ENCODE data around the gene ARHGEF38.

The ARHGEF38 gene
- total RNA-seq = 0 to 0.19 (median 0) reads per million in 3 donors

GRCh38 chr4:105551965-105552746 is at the start of gene ARHGEF38:
Gene ARHGEF38 (plus strand): TSS chr4:105552620. CDS start chr4:105552766, 146 bp downstream.
- H3K27ac ChIP-seq (ENCODE audit: insufficient read depth, low read length, poor library complexity, severe bottlenecking) = no peak within 1 kb of the TSS
- H3K36me3 ChIP-seq (ENCODE audit: control insufficient read depth, insufficient read depth, low read length) = no peaks in the 10 kb centered on the region
- H3K9me3 ChIP-seq (ENCODE audit: control insufficient read depth, low read length) = no peaks in the 10 kb centered on the region
- H3K4me1 ChIP-seq (ENCODE audit: control insufficient read depth, insufficient read depth, low read length, poor library complexity, severe bottlenecking) = no peaks in the 10 kb centered on the region
- H3K27me3 ChIP-seq (replicated peaks; ENCODE audit: control insufficient read depth, insufficient read depth, low read length, poor library complexity, severe bottlenecking) = no peaks in the 10 kb centered on the region
- H3K4me3 ChIP-seq (ENCODE audit: insufficient read depth, low read depth, low read length, poor library complexity, severe bottlenecking) = no peak within 1 kb of the TSS
- no peak for DNase-seq

- DNase-seq = no peak
- H3K4me1 ChIP-seq (ENCODE audit: control insufficient read depth, insufficient read depth, low read length, poor library complexity, severe bottlenecking) = no peaks in the 10 kb centered on the region
- no peaks in the 10 kb centered on the region for H3K9me3 ChIP-seq (ENCODE audit: control insufficient read depth, low read length)
- no peak overlapping the region for H3K4me3 ChIP-seq (ENCODE audit: insufficient read depth, low read depth, low read length, poor library complexity, severe bottlenecking)
- H3K27me3 ChIP-seq (replicated peaks; ENCODE audit: control insufficient read depth, insufficient read depth, low read length, poor library complexity, severe bottlenecking) = no peaks in the 10 kb centered on the region
- no peaks in the 10 kb centered on the region for H3K36me3 ChIP-seq (ENCODE audit: control insufficient read depth, insufficient read depth, low read length)
- H3K27ac ChIP-seq (ENCODE audit: insufficient read depth, low read length, poor library complexity, severe bottlenecking) = no peak overlapping the region
Observed at GRCh38 chr4:105503484-105503883, 48.9 kb upstream of the ARHGEF38 start.

- H3K4me3 ChIP-seq (ENCODE audit: insufficient read depth, low read depth, low read length, poor library complexity, severe bottlenecking) = no peak overlapping the region
- H3K9me3 ChIP-seq (ENCODE audit: control insufficient read depth, low read length) = no peaks in the 10 kb centered on the region
- no peak for DNase-seq
- H3K27me3 ChIP-seq (replicated peaks; ENCODE audit: control insufficient read depth, insufficient read depth, low read length, poor library complexity, severe bottlenecking) = no peaks in the 10 kb centered on the region
- H3K27ac ChIP-seq (ENCODE audit: insufficient read depth, low read length, poor library complexity, severe bottlenecking) = no peak overlapping the region
- no peaks in the 10 kb centered on the region for H3K36me3 ChIP-seq (ENCODE audit: control insufficient read depth, insufficient read depth, low read length)
- no peaks in the 10 kb centered on the region for H3K4me1 ChIP-seq (ENCODE audit: control insufficient read depth, insufficient read depth, low read length, poor library complexity, severe bottlenecking)
Observed at GRCh38 chr4:105504744-105505143, 47.7 kb upstream of the ARHGEF38 start.

GRCh38 chr4:105509291-105509690 is 43.1 kb upstream of the ARHGEF38 start:
- Histone ChIP-seq H3K9me3 (ENCODE audit: control insufficient read depth, low read length) (no peaks in the 10 kb centered on the region), H3K27ac (ENCODE audit: insufficient read depth, low read length, poor library complexity, severe bottlenecking) (no peak overlapping the region), H3K27me3 (replicated peaks; ENCODE audit: control insufficient read depth, insufficient read depth, low read length, poor library complexity, severe bottlenecking) (no peaks in the 10 kb centered on the region), H3K4me1 (ENCODE audit: control insufficient read depth, insufficient read depth, low read length, poor library complexity, severe bottlenecking) (no peaks in the 10 kb centered on the region), H3K4me3 (ENCODE audit: insufficient read depth, low read depth, low read length, poor library complexity, severe bottlenecking) (no peak overlapping the region), H3K36me3 (ENCODE audit: control insufficient read depth, insufficient read depth, low read length) (no peaks in the 10 kb centered on the region)
- no peak for DNase-seq

DNA sequence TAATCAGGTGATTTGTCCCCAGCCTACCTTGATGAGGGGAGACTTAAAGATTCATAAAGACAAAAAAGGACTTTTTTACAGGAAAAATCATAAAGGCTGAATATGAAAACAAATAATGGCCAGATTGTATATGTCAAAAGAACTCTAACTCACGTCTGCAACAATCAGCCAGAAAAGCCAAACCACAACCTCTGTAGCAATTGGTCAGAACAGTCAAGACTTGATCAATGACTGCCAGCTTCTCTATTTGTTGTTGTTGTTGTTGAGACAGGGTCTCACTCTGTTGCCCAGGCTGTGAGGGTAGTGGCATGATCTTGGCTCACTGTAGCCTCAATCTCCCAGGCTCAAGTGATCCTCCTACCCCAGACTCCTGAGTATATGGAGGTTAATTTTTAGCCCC is 42.7 kb upstream of the ARHGEF38 start:
- no peak overlapping the region for H3K4me3 ChIP-seq (ENCODE audit: insufficient read depth, low read depth, low read length, poor library complexity, severe bottlenecking)
- no peaks in the 10 kb centered on the region for H3K4me1 ChIP-seq (ENCODE audit: control insufficient read depth, insufficient read depth, low read length, poor library complexity, severe bottlenecking)
- no peak for DNase-seq
- H3K27ac ChIP-seq (ENCODE audit: insufficient read depth, low read length, poor library complexity, severe bottlenecking) = no peak overlapping the region
- H3K36me3 ChIP-seq (ENCODE audit: control insufficient read depth, insufficient read depth, low read length) = no peaks in the 10 kb centered on the region
- no peaks in the 10 kb centered on the region for H3K9me3 ChIP-seq (ENCODE audit: control insufficient read depth, low read length)
- H3K27me3 ChIP-seq (replicated peaks; ENCODE audit: control insufficient read depth, insufficient read depth, low read length, poor library complexity, severe bottlenecking) = no peaks in the 10 kb centered on the region

GRCh38 chr4:105510245-105510644 is 42.2 kb upstream of the ARHGEF38 start:
- H3K27me3 ChIP-seq (replicated peaks; ENCODE audit: control insufficient read depth, insufficient read depth, low read length, poor library complexity, severe bottlenecking) = no peaks in the 10 kb centered on the region
- no peak overlapping the region for H3K4me3 ChIP-seq (ENCODE audit: insufficient read depth, low read depth, low read length, poor library complexity, severe bottlenecking)
- H3K27ac ChIP-seq (ENCODE audit: insufficient read depth, low read length, poor library complexity, severe bottlenecking) = no peak overlapping the region
- H3K4me1 ChIP-seq (ENCODE audit: control insufficient read depth, insufficient read depth, low read length, poor library complexity, severe bottlenecking) = no peaks in the 10 kb centered on the region
- no peaks in the 10 kb centered on the region for H3K36me3 ChIP-seq (ENCODE audit: control insufficient read depth, insufficient read depth, low read length)
- no peak for DNase-seq
- no peaks in the 10 kb centered on the region for H3K9me3 ChIP-seq (ENCODE audit: control insufficient read depth, low read length)

DNA sequence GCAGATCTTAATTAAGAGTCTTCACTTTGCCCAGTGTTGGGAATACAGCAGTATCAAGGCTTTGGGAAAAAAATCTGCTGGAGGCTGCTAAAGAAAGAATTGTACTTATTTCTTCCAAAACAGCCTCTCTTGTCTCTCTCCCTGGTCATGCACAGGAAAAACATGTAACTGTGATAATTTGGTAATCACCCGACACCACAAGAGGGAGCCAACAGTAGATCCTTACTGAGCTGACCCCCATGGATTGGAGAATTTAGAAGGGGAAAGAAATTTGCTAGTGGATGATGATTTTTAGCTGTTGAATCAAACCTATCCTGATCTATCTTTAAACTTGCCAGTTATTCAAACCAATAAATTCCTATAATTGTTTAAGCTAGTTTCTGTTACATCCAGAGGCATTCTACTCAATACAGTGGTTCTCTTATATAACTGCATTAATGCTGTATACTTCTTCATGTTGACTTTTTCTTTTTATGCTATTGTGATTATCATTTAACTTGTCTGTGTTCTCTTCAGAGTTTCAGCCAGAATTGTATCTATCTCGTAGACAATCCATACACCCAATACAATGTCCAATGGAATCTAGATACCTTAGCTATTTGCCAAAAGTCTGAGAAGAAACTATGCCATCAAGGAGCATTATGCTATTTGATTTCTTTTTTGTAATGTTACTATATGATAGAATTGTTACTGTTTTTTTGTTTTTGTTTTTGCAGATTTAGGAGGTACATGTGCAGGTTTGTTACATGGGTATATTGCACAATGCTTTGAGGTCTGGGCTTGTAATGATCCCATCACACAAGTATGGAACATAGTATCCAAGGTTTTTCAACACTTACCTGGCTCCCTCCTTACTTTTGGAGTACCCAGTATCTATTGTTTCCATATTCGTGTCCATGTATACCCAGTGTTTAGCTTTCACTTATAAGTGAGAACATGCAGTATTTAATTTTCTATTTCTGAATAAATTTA is 31.3 kb upstream of the ARHGEF38 start:
- Histone ChIP-seq H3K27ac (ENCODE audit: insufficient read depth, low read length, poor library complexity, severe bottlenecking) (no peak overlapping the region), H3K27me3 (replicated peaks; ENCODE audit: control insufficient read depth, insufficient read depth, low read length, poor library complexity, severe bottlenecking) (peaks cover 2% of the 10 kb centered on the region), H3K9me3 (ENCODE audit: control insufficient read depth, low read length) (no peaks in the 10 kb centered on the region), H3K4me1 (ENCODE audit: control insufficient read depth, insufficient read depth, low read length, poor library complexity, severe bottlenecking) (no peaks in the 10 kb centered on the region), H3K4me3 (ENCODE audit: insufficient read depth, low read depth, low read length, poor library complexity, severe bottlenecking) (no peak overlapping the region), H3K36me3 (ENCODE audit: control insufficient read depth, insufficient read depth, low read length) (no peaks in the 10 kb centered on the region)
- DNase-seq = no peak

DNA sequence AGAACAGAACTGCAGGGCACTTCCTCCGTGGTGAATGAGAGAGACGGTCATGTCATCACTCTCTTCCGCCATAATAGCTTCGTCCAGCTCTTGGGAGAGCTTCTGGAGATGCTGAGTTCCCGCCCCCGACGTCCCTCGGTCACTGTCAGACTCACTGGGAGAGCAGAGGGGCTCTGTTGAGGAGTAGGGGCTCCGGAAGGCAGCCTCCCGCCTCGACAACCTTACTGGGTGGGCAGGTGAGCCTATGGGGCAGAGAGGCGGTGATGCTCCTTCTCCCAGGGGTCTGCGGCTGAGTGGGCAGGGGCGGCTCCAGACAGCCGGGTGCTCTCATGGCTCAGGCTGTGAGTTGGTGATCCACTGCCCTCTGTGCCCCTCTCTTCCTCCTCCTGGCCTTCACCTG is 25.8 kb upstream of the ARHGEF38 start:
- Histone ChIP-seq H3K27me3 (replicated peaks; ENCODE audit: control insufficient read depth, insufficient read depth, low read length, poor library complexity, severe bottlenecking) (peaks cover 2% of the 10 kb centered on the region), H3K27ac (ENCODE audit: insufficient read depth, low read length, poor library complexity, severe bottlenecking) (no peak overlapping the region), H3K9me3 (ENCODE audit: control insufficient read depth, low read length) (no peaks in the 10 kb centered on the region), H3K4me1 (ENCODE audit: control insufficient read depth, insufficient read depth, low read length, poor library complexity, severe bottlenecking) (no peaks in the 10 kb centered on the region), H3K4me3 (ENCODE audit: insufficient read depth, low read depth, low read length, poor library complexity, severe bottlenecking) (no peak overlapping the region), H3K36me3 (ENCODE audit: control insufficient read depth, insufficient read depth, low read length) (no peaks in the 10 kb centered on the region)
- DNase-seq = no peak

GRCh38 chr4:105527081-105527480 is 25.3 kb upstream of the ARHGEF38 start:
- no peak for DNase-seq

DNA sequence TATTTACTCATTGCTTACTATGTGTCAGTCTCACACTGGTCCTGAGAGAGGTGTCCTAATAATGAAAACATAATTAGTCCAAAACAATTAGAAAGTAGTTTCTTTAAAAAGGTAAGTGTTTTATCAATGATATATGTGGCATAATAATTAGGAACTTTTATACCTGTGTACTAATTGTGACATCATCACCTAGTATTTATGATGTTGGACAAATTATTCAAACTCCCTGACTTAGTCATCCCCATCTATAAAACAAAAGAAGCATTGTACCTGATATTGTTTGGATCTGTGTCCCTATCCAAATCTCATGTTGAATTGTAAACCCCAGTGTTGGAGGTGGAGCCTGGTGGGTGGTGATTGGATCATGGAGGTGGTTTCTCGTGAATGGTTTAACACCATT is 15.8 kb upstream of the ARHGEF38 start:
- Histone ChIP-seq H3K36me3 (ENCODE audit: control insufficient read depth, insufficient read depth, low read length) (no peaks in the 10 kb centered on the region), H3K4me3 (ENCODE audit: insufficient read depth, low read depth, low read length, poor library complexity, severe bottlenecking) (no peak overlapping the region), H3K9me3 (ENCODE audit: control insufficient read depth, low read length) (no peaks in the 10 kb centered on the region), H3K4me1 (ENCODE audit: control insufficient read depth, insufficient read depth, low read length, poor library complexity, severe bottlenecking) (no peaks in the 10 kb centered on the region), H3K27me3 (replicated peaks; ENCODE audit: control insufficient read depth, insufficient read depth, low read length, poor library complexity, severe bottlenecking) (no peaks in the 10 kb centered on the region), H3K27ac (ENCODE audit: insufficient read depth, low read length, poor library complexity, severe bottlenecking) (no peak overlapping the region)
- DNase-seq = no peak

More at GRCh38 chr4:105527081-105527480, 25.3 kb upstream of the ARHGEF38 start:
- Histone ChIP-seq H3K27me3 (replicated peaks; ENCODE audit: control insufficient read depth, insufficient read depth, low read length, poor library complexity, severe bottlenecking) (no peaks in the 10 kb centered on the region), H3K9me3 (ENCODE audit: control insufficient read depth, low read length) (no peaks in the 10 kb centered on the region), H3K36me3 (ENCODE audit: control insufficient read depth, insufficient read depth, low read length) (no peaks in the 10 kb centered on the region), H3K27ac (ENCODE audit: insufficient read depth, low read length, poor library complexity, severe bottlenecking) (no peak overlapping the region), H3K4me1 (ENCODE audit: control insufficient read depth, insufficient read depth, low read length, poor library complexity, severe bottlenecking) (no peaks in the 10 kb centered on the region), H3K4me3 (ENCODE audit: insufficient read depth, low read depth, low read length, poor library complexity, severe bottlenecking) (no peak overlapping the region)
